Measurements from ENCODE around the gene XRCC4.

Gene XRCC4

GRCh38 chr5:83162601-83163000, 85.3 kb downstream of the XRCC4 start:
- no peak overlapping the region for H3K27ac ChIP-seq
- TF ChIP-seq ZFX (IDR thresholded peaks at IDR 0.05) = no peak
- TF ChIP-seq CTCF (conservative IDR thresholded peaks at IDR 0.05) = no peak

- H3K27ac ChIP-seq = no peak overlapping the region
- TF ChIP-seq ZFX (IDR thresholded peaks at IDR 0.05) (no peak), CTCF (conservative IDR thresholded peaks at IDR 0.05) (no peak)
Observed at GRCh38 chr5:83167538-83167937, 90.2 kb downstream of the XRCC4 start.

- no peak overlapping the region for H3K27ac ChIP-seq
- TF ChIP-seq CTCF (conservative IDR thresholded peaks at IDR 0.05) (no peak), ZFX (IDR thresholded peaks at IDR 0.05) (no peak)
Observed at GRCh38 chr5:83169571-83170337, 92.4 kb downstream of the XRCC4 start.

GRCh38 chr5:83172011-83172410, 94.7 kb downstream of the XRCC4 start:
- H3K27ac ChIP-seq = no peak overlapping the region
- TF ChIP-seq CTCF (conservative IDR thresholded peaks at IDR 0.05) = no peak
- no peak for TF ChIP-seq ZFX (IDR thresholded peaks at IDR 0.05)

GRCh38 chr5:83172655-83173054, 95.3 kb downstream of the XRCC4 start:
- H3K27ac ChIP-seq = no peak overlapping the region
- TF ChIP-seq ZFX (IDR thresholded peaks at IDR 0.05) (no peak), CTCF (conservative IDR thresholded peaks at IDR 0.05) (no peak)

- TF ChIP-seq ZFX (IDR thresholded peaks at IDR 0.05) (no peak), CTCF (conservative IDR thresholded peaks at IDR 0.05) (no peak)
Observed at GRCh38 chr5:83173826-83174225, 96.5 kb downstream of the XRCC4 start.

GRCh38 chr5:83177803-83178202, 100.5 kb downstream of the XRCC4 start:
- no peak overlapping the region for H3K27ac ChIP-seq
- TF ChIP-seq ZFX (IDR thresholded peaks at IDR 0.05) = no peak
- TF ChIP-seq CTCF (conservative IDR thresholded peaks at IDR 0.05) = no peak

More at GRCh38 chr5:83173826-83174225, 96.5 kb downstream of the XRCC4 start:
- H3K27ac ChIP-seq = no peak overlapping the region
